ENCODE results near the gene RAB24. TPM values are rescaled to one million over a fixed set of nuclear protein-coding genes. Genes with fewer than 3 reads are reported as not detected.
"Not testable (repeated sequence)": the region's sequence is repeated elsewhere in the genome, so short reads cannot be mapped to it uniquely, and the experiment has no call there.

RAB24 gene
- total and polyA plus RNA-seq, 7 donors, result 22.3 to 64.6 (median 33.6) TPM

DNA sequence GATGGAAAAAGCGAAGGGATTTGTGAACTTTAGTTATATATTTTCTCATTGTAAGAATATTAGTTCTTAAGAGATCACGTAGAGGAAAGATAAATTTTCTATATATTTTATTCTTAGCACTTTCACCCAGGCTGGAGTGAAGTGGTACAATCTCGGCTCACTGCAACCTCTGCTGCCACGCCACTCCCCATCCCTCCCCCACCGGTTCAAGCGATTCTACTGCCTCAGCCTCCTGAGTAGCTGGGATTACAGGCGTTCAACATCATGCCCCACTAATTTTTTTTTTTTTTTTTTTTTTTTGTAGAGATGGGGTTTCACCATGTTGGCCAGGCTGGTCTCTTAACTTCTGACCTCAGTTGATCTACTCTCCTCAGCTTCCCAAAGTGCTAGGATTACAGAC lies 42.6 kb downstream of the RAB24 start:
- intact Hi-C loops (cut with DNase I), result no loop called here

DNA sequence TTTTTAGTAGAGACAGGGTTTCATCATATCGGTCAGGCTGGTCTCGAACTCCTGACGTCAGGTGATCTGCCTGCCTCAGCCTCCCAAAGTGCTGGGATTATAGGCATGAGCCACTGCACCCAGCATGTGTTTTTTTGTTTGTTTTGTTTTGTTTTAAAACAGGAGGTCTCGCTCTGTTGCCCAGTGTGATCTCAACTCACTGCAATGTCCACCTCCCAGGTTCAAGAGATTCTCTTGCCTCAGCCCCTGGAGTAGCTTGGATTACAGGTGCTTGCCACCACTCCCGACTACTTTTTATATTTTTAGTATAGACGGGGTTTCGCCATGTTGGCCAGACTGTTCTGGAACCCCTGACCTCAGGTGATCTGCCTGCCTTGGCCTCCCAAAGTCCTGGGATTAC lies 44.8 kb downstream of the RAB24 start:
- H3K4me1 ChIP-seq; H3K27ac ChIP-seq; H3K27me3 ChIP-seq; H3K9me3 ChIP-seq; H3K4me3 ChIP-seq; intact Hi-C loops (cut with DNase I); DNase-seq: not testable (repeated sequence)
- WGBS, 2 donors, result 96 to 97% methylated on average over 7 of the region's 7 CpGs
- peaks cover 0 to 93% (median 19%) of the 10 kb centered on the region in 4 donors for H3K36me3 ChIP-seq

More for the DNA sequence above, 42.6 kb downstream of the RAB24 start:
- TF ChIP-seq POLR2A (IDR thresholded peaks at IDR 0.05), result no peak
- TF ChIP-seq EP300 (IDR thresholded peaks at IDR 0.05), result no peak
- no peak for TF ChIP-seq CTCF (IDR thresholded peaks at IDR 0.05)
- no peak for TF ChIP-seq POLR2AphosphoS5 (IDR thresholded peaks at IDR 0.05)
- Histone ChIP-seq H3K4me3 (no peak overlapping the region), H3K9me3 (no peaks in the 10 kb centered on the region), H3K27ac (no peak overlapping the region), H3K36me3 (peaks cover 0 to 88% (median 21%) of the 10 kb centered on the region in 4 donors), H3K4me1 (peaks cover 0 to 10% (median 5%) of the 10 kb centered on the region in 4 donors), H3K27me3 (no peaks in the 10 kb centered on the region)
- DNase-seq, result no peak
- 95 to 96% methylated on average over 7 of the region's 7 CpGs for WGBS, 2 donors

DNA sequence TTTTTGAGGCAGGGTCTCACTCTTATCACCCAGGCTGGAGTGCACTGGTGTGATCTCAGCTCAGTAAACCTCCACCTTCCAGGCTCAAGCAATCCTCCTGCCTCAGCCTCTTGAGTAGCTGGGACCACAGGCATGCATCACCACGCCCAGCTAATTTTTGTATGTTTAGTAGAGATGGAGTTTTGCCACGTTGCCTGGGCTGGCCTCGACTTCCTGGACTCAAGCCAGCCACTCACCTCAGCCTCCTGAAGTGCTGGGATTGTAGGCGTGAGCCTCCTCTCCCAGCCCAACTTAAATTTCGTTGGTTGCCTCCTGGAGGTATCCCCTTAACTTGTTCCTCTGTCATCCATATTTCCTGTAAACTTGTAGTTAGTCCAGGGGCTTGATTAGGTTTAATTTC lies 47.2 kb downstream of the RAB24 start:
- Histone ChIP-seq H3K9me3 (no peaks in the 10 kb centered on the region), H3K27ac (no peak overlapping the region), H3K36me3 (peaks cover 6 to 92% (median 26%) of the 10 kb centered on the region in 4 donors), H3K27me3 (no peaks in the 10 kb centered on the region), H3K4me3 (no peak overlapping the region), H3K4me1 (no peaks in the 10 kb centered on the region)
- TF ChIP-seq CTCF (IDR thresholded peaks at IDR 0.05) (no peak), POLR2AphosphoS5 (IDR thresholded peaks at IDR 0.05) (no peak), POLR2A (IDR thresholded peaks at IDR 0.05) (no peak), EP300 (IDR thresholded peaks at IDR 0.05) (no peak)
- DNase-seq, result no peak
- intact Hi-C loops (cut with DNase I), result no loop called here
- 34 to 63% methylated on average over 5 of the region's 5 CpGs for WGBS, 2 donors

DNA sequence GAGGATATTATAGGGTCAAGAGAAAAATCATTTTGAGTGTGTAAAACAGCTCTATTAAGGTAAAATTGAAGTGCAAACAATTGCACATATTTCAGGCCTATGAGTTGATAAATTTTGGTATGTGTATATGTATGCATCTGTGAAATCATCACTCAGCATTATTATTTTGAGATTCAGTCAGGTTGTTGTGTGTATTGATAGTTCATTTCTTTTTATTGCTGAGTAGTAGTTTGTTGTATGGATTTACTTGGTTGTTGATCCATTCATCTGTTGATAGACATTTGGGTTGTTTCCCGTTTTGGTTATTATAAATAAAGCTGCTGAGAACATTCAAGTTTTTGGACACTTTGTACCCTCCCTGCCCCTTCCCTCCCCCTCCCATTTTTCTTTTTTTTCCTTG lies 50.3 kb downstream of the RAB24 start:
- TF ChIP-seq EP300 (IDR thresholded peaks at IDR 0.05), result no peak
- no peak for TF ChIP-seq POLR2AphosphoS5 (IDR thresholded peaks at IDR 0.05)
- TF ChIP-seq CTCF (IDR thresholded peaks at IDR 0.05), result no peak
- no peak for TF ChIP-seq POLR2A (IDR thresholded peaks at IDR 0.05)
- no peak overlapping the region for H3K27ac ChIP-seq
- WGBS, 2 donors, result 89 to 91% methylated on average over 1 of the region's 1 CpG
- peaks cover 6 to 90% (median 25%) of the 10 kb centered on the region in 4 donors for H3K36me3 ChIP-seq
- H3K4me1 ChIP-seq, result no peaks in the 10 kb centered on the region
- H3K9me3 ChIP-seq, result no peaks in the 10 kb centered on the region
- DNase-seq, result no peak
- H3K27me3 ChIP-seq, result no peaks in the 10 kb centered on the region
- H3K4me3 ChIP-seq, result no peak overlapping the region
- intact Hi-C loops (cut with DNase I), result no loop called here

Other genes starting within 250 kb of the RAB24 start
- gene FGFR4, start 216.8 kb downstream of the RAB24 start, total RNA-seq, result 10 to 100 TPM in 1 of 4 donors, 1 to 10 TPM in 3; 3.0 to 11.8 (median 6.1) TPM
- 10 to 100 TPM in 1 of 3 donors, 1 to 10 TPM in 2; 4.9 to 45.0 (median 6.6) TPM for gene FGFR4, start 216.8 kb downstream of the RAB24 start, polyA plus RNA-seq
- gene NSD1, start 169.9 kb downstream of the RAB24 start, total RNA-seq, result 10 to 100 TPM; 34.6 to 41.5 (median 36.5) TPM
- 10 to 100 TPM in 1 of 3 donors, 1 to 10 TPM in 2; 3.0 to 21.1 (median 5.8) TPM for gene NSD1, start 169.9 kb downstream of the RAB24 start, polyA plus RNA-seq
- 10 to 100 TPM; 59.3 to 64.9 (median 62.4) TPM for gene PRELID1, start 80 bp upstream of the RAB24 start, total RNA-seq
- 100 to 1,000 TPM; 231 to 330 (median 257) TPM for gene PRELID1, start 80 bp upstream of the RAB24 start, polyA plus RNA-seq
- gene MXD3, start 8.2 kb upstream of the RAB24 start, total RNA-seq, result 10 to 100 TPM in 2 of 4 donors, 1 to 10 TPM in 2; 7.2 to 23.8 (median 12.9) TPM
- 10 to 100 TPM in 1 of 3 donors, 1 to 10 TPM in 2; 2.1 to 20.7 (median 5.4) TPM for gene MXD3, start 8.2 kb upstream of the RAB24 start, polyA plus RNA-seq
- 100 to 1,000 TPM in 2 of 4 donors, 10 to 100 TPM in 2; 87.5 to 169 (median 98.2) TPM for gene LMAN2, start 47.9 kb upstream of the RAB24 start, total RNA-seq
- gene LMAN2, start 47.9 kb upstream of the RAB24 start, polyA plus RNA-seq, result 100 to 1,000 TPM in 2 of 3 donors, 10 to 100 TPM in 1; 62.5 to 244 (median 115) TPM
- gene RGS14, start 54.2 kb upstream of the RAB24 start, total RNA-seq, result 10 to 100 TPM in 3 of 4 donors, 1 to 10 TPM in 1; 9.6 to 26.6 (median 16.7) TPM
- gene RGS14, start 54.2 kb upstream of the RAB24 start, polyA plus RNA-seq, result 10 to 100 TPM; 12.7 to 21.0 (median 16.2) TPM
- gene SLC34A1, start 80.7 kb upstream of the RAB24 start, total RNA-seq, result not detected
- under 1 TPM in 1 of 3 donors, not detected in 2; 0.04 TPM for gene SLC34A1, start 80.7 kb upstream of the RAB24 start, polyA plus RNA-seq
- gene PFN3, start 96.9 kb upstream of the RAB24 start, total RNA-seq, result not detected
- not detected for gene PFN3, start 96.9 kb upstream of the RAB24 start, polyA plus RNA-seq
- under 1 TPM in 3 of 4 donors, not detected in 1; 0.36 to 0.83 (median 0.81) TPM for gene F12, start 105.8 kb upstream of the RAB24 start, total RNA-seq
- 10 to 100 TPM in 1 of 3 donors, 1 to 10 TPM in 2; 3.6 to 14.0 (median 8.1) TPM for gene F12, start 105.8 kb upstream of the RAB24 start, polyA plus RNA-seq
- gene GRK6, start 123.0 kb upstream of the RAB24 start, total RNA-seq, result 10 to 100 TPM; 16.5 to 29.2 (median 21.3) TPM
- gene GRK6, start 123.0 kb upstream of the RAB24 start, polyA plus RNA-seq, result 10 to 100 TPM; 18.7 to 47.9 (median 22.8) TPM
- 1 to 10 TPM in 3 of 4 donors, under 1 TPM in 1; 0.82 to 2.5 (median 1.7) TPM for gene PRR7, start 143.1 kb upstream of the RAB24 start, total RNA-seq
- 1 to 10 TPM in 1 of 3 donors, not detected in 2; 3.7 TPM for gene PRR7, start 143.1 kb upstream of the RAB24 start, polyA plus RNA-seq
- 10 to 100 TPM; 54.8 to 100.0 (median 82.3) TPM for gene DBN1, start 169.9 kb upstream of the RAB24 start, total RNA-seq
- gene DBN1, start 169.9 kb upstream of the RAB24 start, polyA plus RNA-seq, result 10 to 100 TPM in 2 of 3 donors, 1 to 10 TPM in 1; 6.0 to 22.2 (median 16.9) TPM
- 100 to 1,000 TPM; 274 to 923 (median 482) TPM for gene PDLIM7, start 193.9 kb upstream of the RAB24 start, total RNA-seq
- gene PDLIM7, start 193.9 kb upstream of the RAB24 start, polyA plus RNA-seq, result 10 to 100 TPM in 2 of 3 donors, 1 to 10 TPM in 1; 7.2 to 58.5 (median 14.4) TPM
- gene DOK3, start 206.1 kb upstream of the RAB24 start, total RNA-seq, result 1 to 10 TPM; 4.6 to 8.0 (median 6.5) TPM
- 10 to 100 TPM in 1 of 3 donors, 1 to 10 TPM in 2; 3.0 to 20.2 (median 7.2) TPM for gene DOK3, start 206.1 kb upstream of the RAB24 start, polyA plus RNA-seq
- 10 to 100 TPM; 47.8 to 55.1 (median 51.6) TPM for gene DDX41, start 213.2 kb upstream of the RAB24 start, total RNA-seq
- 10 to 100 TPM; 69.7 to 78.4 (median 72.6) TPM for gene DDX41, start 213.2 kb upstream of the RAB24 start, polyA plus RNA-seq